GM21390 (cell line): ENCODE results near the gene SLC7A6OS.
"Not testable (repeated sequence)": the region's sequence is repeated elsewhere in the genome, so short reads cannot be mapped to it uniquely, and the experiment has no call there.

Source experiments
- ATAC-seq: cut with Tn5 transposase; IDR thresholded peaks from one replicate; pipeline ENCODE4 v1.9.1; 2021; ENCODE audit not compliant: unreplicated experiment

The SLC7A6OS gene

DNA sequence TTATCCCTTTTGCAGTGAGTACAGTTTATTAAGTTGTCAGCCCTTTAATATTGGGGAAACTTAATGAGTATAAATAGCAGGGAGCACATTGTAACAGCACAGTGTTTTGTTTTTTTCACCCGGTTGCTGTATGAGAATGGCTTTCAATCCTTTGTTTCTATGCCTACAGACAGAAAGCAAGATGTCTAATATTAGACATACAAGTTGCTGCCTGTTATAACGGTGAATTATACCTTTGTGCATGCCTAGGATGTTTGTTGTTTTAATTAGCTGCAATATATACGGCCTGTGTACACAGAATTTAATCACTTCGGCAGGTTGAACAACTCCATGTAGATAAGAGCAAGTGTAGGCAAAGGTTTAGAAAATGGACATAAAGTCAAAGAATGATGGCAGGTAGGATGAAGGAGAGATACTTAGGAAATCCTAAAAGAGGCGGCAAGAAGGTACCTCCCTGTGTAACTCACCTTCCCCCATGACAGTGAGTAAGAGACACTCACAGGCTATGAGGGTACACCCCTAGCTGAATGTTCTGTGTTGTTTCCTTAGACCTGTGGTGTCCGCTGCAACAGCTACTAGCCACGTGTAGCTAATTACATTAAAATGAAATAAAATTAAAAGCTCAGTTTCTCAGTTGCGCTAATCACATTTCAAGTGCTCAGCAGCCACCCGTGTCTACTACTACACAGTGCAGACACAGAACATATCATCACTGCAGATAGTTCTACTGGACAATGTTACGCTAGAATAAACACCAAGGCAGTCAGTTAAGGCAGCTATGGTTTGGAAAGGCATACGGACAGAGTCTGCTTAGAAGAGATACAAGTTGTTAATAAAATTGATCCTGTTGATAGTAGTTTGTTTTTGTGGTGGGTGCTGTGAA lies 10.9 kb downstream of the SLC7A6OS start:
- no peak for ATAC-seq

DNA sequence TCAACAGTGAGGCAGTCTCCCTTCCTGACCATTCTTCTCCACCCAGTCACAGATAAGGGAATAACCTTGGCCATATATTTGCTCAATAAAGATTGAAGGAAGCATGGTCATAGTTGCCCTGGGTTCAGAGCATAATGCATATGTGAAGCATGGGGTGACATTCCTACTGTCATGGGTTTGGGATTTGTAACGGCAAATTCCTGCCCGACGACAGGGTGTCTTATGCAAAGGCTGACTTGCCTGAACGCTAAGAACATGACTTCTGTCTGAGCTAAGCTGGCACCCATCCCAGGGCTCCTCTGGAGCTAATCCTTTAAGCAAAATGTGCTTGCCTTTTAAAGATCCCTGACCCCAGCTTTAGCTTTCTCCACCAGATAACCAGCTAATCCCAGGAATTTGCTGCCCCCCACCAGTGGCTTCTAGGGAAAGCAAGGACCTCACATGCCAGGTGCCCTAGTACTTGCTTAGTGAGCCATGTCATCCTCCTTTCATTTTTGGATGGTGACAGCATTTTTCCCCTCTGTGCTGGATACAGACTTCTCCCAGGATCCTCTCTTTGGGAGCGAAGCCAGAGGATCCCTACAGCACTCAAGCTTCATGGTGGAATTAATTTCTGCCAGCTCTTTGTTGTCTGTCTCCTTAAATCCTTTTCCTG lies 11.7 kb downstream of the SLC7A6OS start:
- no peak for ATAC-seq

DNA sequence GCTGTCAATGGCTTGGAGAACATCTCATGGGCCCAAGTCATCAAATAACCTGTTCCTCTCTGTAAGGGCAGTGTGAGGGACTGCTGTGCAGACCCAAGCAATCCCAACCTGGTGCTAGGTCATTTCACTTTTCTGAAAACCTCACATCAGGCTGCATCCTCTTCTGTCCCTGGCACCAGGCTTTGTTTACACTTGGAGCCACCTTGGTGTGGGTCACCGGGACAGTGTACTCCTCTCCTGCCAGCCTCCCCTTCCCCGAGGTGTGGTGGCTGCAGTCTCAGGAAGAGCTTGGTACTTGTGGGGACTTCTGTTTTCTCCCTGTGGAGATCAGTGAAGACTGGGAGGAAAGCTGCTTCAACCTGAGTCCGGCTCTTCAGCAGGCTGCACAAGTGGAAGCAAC lies 12.4 kb downstream of the SLC7A6OS start:
- no peak for ATAC-seq

DNA sequence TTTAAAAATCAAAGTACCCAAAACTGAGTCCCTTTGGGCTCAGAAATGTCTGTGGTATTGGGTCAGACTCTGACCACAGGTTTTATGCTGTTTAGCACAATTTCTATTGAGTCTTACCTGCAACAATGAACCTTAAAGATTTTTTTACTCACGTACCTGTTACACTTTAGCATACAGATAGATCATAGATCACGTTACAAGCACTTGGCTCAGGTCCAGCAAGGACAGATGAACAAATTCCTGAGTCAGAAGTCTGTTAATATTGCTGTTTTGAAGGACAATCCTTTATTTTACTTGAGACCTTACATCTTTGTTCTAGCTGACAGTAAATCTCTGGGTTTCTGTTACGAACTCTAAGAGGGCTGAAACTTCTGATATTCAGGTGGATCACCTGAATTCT lies 12.8 kb downstream of the SLC7A6OS start:
- ATAC-seq = no peak

DNA sequence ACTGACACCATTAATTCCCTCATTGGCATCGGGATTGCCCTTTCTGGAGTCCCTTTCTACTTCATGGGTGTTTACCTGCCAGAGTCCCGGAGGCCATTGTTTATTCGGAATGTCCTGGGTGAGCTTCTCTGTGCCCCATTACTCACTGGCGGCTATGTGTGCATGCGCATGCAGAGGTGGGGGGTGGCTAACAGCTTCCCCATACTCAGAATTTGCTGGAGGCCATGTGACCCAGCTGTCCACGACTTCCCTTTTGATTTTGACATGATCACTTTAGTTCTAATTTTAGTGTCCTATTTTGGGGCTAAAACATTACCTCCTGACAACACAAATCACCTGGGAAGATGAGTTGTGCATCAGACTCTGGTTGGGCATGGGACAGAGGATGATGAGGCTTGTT lies 14.1 kb downstream of the SLC7A6OS start:
- ATAC-seq = no peak

DNA sequence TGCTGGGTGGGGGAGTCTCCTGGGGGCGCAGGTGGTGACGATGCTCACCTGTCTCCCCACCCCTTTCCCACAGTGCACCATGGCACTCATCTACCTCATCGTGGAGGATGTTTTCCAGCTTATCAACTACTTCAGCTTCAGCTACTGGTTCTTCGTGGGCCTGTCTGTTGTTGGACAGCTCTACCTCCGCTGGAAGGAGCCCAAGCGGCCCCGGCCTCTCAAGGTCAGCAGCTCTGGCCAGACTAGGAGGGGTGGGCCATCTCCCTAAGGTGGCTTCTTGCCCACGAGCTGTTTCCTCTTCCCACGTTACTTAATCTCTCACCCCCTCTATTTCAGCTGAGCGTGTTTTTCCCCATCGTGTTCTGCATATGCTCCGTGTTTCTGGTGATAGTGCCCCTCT lies 14.5 kb downstream of the SLC7A6OS start:
- ATAC-seq = no peak

DNA sequence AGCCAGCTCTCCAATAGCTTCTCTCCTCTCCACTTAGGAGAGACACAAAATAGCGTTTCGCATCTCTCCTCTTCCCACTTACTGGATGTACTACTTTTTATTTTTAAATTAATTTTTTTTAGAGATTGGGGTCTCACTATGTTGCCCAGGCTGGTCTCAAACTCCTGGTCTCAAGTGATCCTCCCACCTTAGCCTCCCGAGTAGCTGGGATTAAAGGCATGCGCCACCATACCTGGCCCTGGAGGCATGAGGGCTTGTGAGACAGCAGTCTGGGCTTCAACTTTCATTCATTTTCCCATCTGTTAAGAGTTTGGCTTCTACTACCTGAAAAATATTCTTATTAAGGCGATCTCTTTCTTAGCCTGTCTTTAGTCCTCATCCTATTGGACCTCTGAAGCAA lies 18.3 kb downstream of the SLC7A6OS start:
- ATAC-seq = no peak

DNA sequence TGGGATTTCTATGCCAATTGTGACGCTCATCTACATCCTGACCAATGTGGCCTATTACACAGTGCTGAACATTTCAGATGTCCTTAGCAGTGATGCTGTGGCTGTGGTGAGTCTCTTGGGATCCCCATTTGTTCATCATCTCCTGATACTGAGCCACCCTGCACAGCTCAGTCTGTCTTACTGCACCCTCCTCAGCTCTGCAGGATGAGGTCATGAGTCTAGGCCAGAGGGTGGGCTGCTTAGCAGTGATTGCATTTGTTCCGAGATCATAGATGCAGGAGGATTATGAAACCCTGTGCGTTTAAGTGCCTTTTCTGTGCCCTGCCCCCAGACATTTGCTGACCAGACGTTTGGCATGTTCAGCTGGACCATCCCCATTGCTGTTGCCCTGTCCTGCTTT lies 19.5 kb downstream of the SLC7A6OS start:
- ATAC-seq = no peak

DNA sequence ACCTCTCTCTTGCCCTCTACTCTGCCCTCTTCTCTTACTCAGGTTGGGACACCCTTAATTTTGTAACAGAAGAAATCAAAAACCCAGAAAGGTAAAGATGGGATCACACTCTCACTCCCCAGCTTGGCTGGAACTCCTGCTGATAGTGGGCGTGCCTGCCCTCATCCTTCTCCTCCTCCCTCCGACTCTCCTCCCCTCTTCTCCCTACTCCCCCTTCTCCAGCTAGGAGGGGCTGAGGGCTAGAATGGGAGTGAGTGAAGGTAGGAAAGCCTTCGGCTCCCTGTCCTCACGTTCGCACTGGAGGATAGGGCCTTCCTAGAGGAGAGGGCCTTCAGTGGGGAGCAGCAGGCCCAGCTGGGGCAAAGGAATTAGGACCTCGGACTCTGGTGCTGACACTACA lies 20.3 kb downstream of the SLC7A6OS start:
- ATAC-seq = no peak

DNA sequence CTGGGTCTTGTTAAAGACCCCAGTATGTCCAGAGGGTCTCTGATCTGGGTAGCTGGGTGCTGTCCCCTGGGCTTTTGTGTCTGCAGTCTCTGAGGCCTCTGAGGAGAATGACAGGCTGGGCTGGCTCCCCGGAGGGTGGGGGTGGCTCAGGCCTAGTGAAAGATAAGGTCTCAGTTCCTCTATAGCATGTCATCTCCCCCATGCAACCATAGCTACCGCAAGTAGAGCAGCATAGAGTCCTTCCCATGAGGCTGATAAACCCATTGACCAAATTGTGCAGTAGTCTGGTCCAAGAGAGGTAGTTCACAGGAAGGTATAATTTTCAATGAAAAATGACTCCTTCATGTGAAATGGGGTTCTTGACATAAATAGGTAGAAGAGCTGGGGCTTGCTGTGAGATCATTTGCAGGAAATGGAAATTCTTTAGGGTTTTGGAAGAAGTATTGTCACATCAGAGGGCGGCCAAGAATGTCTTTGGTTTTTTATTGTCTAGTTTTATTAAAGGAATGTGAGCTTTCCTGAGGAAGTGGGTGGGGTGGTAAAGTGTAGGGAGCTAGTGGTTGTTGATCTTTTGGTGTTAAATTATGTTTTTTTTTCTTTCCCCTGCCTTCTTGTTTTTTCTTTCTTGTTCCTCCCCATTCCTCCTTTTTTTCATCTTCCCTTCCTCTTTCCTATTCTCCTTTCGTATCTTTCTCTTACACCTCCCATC lies 21.0 kb downstream of the SLC7A6OS start:
- ATAC-seq = peak; percentile 78

DNA sequence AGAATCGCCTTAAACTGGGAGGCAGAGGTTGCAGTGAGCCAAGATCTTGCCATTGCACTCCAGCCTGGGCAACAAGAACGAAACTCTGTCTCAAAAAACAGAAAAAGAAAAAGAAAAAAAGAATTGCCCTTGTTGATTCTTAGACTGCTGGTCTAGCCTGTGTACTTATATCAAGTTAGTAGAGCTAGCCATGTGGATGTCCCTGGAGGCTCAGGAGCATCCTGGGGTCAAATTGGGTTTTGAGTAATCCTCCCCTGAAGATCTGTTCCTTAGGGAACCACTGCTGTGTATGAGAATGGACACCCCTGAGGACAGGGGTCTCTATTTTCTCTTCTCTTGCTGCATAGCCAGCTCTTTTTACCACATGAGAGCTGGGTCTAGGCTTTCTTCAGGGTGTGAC lies 21.5 kb downstream of the SLC7A6OS start:
- ATAC-seq = peak; percentile 3

DNA sequence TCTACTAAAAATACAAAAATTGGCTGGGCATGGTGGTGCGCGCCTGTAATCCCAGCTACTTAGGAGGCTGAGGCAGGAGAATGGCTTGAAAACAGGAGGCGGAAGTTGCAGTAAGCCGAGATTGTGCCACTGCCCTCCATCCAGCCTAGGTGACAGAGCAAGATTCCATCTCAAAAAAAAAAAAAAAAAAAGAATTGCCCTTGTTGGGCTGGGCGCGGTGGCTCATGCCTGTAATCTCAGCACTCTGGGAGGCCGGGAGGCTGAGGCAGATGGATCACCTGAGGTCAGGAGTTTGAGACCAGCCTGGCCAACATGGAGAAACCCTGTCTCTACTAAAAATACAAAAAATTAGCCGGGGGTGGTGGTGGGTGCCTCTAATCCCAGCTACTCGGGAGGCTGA lies 21.9 kb downstream of the SLC7A6OS start:
- not testable (repeated sequence) for ATAC-seq

DNA sequence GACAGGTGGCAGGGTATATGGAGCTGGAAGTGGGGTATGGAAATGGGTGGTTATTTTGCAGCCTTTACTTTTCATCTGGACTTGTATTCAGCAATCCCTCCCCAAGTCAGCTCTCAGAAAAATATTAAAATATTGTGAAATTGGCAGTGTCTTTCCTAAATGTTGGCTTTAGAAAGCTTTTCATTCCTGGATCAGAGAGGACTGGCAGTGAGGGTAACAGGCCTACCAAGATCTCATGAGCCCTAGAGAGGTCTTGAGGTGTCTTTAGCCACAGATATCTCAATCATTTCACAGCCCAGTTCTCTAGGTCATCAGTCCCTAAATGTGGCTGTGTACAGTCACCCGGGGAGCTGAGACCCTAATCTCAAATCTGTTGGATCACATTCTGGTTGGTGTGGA lies 22.5 kb downstream of the SLC7A6OS start:
- ATAC-seq = no peak

DNA sequence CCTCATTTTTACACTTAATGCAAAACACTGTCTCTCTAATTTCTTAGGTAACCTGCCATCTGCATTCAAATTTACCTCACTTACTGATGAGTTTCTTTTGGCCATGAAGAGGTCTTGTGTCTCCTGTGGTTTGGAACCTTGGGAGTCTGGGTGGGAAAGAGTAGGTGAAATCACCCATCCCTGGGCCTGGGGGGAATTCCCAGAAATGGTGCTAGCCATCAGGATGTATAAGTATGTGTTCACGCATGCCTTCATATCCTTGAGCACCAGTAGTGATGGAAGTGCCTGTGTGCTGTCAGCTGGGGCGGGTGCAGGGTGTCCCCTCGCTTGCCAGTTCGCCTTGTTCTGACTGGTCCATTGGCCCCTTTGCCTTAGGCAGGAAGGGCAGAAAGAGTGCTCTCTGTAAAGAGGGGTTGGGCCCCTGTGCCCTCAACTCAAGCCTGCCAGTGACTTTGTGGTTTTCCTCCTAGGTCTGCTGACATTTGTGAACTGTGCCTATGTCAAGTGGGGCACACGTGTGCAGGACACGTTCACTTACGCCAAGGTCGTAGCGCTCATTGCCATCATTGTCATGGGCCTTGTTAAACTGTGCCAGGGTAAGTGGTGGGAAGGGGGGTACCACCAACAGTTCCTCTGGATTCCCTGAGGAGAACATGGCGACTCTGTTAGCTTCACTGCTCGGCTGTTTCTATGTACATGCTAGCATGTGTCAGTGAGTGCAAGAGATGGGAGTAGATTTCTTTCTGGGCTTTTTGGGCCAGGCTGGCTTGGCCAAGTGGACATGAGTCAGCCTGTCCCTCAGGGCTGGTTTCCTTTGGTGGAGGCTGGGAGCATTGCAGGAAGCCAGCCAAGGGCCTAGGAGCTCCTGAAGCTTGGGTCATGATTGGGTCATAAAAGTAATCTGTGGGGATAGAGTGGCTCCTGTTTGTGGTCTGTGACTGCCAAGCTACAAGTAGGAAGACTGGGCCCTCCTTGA lies 23.2 kb downstream of the SLC7A6OS start:
- no peak for ATAC-seq

DNA sequence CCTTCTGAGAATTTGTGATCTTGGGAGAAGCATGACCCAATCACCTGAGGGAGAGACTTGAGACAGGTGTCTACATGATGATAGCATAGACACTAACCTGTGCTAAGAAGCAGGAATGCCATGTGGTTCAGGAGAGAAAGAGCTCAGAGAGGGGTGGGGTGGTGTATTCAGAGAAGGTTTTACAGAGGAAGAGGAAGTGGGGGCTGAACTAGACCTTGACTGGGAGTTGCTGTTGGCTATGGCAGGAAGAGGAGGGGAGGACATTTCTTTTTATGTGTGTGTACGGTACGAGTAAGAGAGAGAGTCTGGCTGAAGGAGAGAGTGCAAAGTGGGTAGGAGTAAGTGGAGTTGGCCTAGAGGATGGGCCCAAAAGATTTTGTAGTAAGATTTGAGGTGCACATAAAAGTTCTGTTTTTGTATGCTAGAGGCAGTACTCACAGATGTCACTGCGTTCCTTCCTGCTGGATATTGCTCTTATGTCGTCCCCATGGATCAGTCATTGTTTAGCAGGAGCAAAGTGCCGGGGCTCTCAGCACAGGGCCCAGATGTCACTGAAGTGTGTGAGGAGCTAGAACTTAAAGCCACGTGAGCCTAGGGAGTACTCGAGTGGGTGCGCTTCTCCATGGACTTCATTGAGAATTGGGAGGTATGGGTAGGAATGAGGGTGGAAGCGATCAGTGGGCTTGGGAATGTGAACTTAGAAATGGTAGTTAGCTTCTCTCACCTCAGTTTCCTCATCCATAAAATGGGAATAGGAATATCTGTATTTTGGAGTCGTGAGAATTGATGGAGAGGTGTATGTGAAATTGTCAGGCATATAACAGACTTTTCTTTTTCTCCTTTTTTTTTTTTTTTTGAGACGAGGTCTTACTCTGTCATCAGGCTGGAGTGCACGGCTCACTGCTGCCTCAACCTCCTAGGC lies 24.3 kb downstream of the SLC7A6OS start:
- ATAC-seq = no peak

DNA sequence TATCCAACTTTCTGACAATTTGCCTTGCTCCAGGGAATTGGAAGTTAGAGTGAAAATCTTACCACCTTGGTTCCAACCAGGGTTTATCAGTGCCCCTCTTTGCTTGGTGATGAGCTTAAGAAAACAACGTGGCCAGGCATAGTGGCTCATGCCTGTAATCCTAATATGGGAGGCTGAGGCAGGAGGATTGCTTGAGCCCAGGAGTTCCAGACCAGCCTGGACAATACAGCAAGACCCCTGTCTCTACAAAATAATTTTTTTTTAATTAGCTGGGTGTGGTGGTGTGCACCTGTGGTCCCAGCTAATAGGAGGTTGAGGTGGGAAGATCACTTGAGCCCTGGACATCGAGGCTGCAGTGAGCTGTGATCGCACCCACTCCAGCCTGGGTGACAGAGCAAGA lies 25.1 kb downstream of the SLC7A6OS start:
- ATAC-seq = no peak

DNA sequence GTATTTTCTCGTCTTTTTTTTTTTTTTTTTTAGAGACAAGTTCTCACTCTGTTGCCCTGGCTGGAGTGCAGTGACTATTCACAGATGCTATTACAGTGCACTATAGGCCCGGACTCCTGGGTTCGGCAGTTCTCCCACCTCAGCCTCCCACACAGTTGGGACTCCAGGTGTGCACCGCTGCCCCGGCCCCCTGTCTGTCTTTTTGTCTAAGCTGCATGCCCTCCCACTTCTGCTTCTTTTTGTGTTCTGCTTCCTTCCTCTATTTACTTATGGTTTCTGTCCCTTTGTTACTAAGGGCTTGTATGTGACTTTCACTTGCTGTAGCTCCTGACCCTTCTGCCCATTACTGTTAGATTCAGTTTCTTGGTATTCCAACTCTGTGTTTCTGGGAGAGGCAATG lies 25.9 kb downstream of the SLC7A6OS start:
- peak; percentile 55 for ATAC-seq

DNA sequence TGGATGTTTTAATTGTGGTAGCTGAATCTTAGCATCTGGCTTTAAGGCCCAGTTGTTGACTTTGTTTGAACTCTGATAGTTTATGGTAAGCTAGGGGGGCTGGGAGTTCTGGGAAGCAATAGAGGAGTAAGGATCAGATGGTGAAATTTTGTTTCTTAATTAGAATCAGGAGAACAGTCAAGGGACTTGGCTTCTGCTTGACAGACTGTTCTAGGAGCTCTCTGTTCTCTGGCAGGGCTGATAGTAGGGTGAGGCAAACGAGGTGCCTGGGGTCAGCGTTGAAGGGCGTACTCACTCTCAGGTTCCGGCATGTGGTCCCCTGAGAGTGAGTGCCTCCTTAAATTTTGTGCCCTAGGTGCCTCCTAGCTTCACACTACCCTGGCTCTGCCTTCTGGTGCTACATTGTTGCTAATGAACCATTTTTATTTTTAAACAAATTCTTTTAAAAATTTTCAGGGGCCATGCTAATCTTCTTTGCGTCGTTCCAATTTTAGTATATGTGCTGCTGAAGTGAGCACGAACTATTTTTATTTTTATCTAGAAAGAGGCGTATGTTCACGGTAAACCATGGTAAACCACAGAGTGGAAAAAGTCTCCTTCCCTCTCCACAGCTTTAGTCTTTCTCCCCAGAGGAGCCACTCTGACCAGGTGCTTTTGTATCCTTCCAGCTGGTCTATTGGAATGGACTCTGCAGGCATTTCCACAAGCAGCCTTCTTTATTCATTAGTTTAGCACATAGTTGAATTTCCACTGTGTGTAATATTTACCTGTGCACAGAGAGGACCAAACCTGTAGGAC lies 26.7 kb downstream of the SLC7A6OS start:
- ATAC-seq = peak; percentile 43

DNA sequence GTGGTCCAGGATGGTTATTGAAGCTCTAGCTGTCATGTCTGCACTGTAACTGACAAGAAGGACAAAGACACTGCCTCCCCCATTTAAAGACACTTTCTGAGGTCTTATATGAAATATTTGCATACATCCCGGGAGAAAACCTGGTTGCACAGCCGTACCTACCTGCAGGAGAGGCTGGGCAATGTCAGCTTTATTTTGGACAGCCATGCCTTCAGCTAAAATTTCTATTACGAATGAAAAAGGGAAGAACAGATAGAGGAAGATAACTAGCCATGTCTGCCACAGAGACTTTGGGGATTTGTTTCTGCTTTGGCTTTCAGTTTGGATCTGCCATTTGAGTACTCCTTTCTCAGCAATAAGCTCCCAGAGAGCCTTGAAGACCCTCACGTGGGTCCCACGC lies 27.4 kb downstream of the SLC7A6OS start:
- ATAC-seq = no peak
